Activated CD8-positive, alpha-beta memory T cell treated with anti-CD3 and anti-CD28 coated beads, Interleukin-2, amount 50 U/mL, for 24 hours (primary cell): ENCODE results near the gene VWF.
"Not testable (repeated sequence)": the region's sequence is repeated elsewhere in the genome, so short reads cannot be mapped to it uniquely, and the experiment has no call there.

Experiments
- DNase-seq: peaks from one replicate; pipeline ENCODE4 v3.0.0-alpha.2; 2020; ENCODE audit errors: extremely low read depth

VWF gene

DNA sequence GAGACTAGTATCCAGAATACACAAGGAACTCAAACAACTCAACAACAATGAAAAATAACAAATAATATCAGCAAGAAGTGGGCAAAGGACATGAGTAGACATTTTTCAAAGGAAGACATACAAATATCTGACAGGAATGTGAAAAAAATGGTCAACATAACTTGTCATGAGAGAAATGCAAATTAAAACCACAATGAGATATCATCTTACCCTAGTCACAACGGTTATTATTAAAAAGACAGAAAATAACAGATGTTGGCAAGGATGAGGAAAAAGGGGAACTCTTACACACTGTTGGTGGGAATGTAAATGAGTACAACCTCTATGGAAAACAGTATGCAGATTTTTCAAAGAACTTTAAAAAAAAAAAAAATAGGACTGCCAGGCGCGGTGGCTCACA, 20.4 kb downstream of the VWF start:
- DNase-seq: no peak

DNA sequence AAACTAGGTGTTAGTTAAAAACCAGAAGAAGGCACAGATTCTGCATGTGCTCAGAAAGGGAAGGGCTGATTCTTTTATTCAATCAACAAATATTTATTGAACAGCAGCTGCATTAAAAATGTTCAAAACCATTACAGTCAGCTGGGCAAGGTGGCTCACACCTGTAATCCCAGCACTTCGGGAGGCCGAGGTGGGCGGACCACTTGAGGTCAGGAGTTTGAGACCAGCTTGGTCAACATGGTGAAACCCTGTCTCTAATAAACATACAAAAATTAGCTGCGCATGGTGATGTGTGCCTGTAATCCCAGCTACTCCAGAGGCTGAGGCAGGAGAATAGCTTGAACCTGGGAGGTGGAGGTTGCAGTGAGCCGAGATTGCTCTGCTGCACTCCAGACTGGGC, 22.4 kb downstream of the VWF start:
- not testable (repeated sequence) for DNase-seq

DNA sequence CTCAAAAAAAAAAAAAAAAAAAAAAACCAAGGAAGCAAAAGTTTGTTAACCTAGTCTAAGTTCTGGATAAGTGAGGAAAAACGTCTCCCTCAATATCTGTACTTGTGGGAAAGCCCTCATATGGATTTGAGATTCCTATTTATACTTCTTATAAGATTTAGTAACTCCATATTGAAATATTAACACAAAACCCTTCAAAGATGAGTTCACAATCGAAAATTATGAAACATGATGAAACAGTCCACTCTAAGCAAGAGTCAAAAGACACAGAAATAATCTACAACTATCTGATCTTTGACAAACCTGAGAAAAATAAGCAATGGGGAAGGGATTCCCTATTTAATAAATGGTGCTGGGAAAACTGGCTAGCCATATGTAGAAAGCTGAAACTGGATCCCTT, 25.2 kb downstream of the VWF start:
- no peak for DNase-seq

DNA sequence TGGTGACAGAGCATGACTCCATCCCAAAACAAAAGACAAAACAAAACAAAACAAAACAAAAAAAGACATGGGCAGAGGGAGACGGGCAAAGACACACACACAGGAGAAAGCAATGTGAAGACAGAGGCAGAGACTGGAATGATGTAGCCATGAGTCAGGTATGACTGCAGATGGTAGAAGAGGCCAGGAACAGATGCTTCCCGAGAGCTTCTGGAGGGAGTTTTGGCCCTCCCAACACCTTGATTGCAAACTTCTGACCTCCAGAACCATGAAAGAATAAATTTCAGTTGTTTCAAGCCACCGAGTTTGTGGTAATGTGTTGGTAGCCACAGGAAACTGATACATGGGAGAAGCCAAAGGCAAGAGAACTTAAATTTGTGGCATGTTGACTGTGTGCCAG, 27.1 kb downstream of the VWF start:
- DNase-seq: no peak

DNA sequence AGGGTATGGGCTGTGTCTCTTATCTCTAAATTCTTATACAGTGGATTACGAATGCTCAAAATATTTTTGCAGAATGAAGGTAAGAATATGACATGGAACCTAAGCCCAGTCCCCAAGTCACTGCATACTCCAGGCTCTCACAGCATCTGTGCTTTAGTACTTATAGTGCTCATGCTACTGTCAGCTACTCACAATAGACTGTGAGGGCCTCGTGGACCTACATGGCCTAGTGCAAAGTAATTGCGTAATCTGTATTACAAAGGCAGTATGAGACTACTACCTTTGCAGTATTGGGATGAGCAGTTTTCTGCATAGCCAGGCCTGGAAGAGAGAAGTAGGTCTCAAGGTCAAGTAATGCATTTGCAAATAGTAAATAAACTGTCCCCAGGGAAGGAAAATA, 27.9 kb downstream of the VWF start:
- DNase-seq: no peak

DNA sequence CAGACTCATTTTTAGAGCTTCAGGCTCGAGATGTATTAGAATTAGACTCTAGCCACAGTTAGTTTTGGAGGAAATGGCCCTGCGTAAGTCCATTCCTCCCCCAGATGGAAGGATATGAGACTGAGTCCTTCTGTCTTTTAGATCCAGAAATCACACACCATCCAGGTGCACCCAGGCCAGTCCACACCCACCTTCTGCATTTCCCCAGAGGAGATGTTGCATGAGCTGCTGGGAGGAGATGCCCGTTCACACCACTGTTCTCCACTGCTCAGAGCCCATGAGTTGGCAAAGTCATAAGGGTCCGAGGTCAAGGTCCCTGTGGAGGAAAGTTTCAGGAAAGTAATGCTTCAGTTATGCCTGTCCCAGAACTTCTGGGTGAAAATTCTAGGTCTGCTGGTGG, 29.2 kb downstream of the VWF start:
- DNase-seq: no peak

DNA sequence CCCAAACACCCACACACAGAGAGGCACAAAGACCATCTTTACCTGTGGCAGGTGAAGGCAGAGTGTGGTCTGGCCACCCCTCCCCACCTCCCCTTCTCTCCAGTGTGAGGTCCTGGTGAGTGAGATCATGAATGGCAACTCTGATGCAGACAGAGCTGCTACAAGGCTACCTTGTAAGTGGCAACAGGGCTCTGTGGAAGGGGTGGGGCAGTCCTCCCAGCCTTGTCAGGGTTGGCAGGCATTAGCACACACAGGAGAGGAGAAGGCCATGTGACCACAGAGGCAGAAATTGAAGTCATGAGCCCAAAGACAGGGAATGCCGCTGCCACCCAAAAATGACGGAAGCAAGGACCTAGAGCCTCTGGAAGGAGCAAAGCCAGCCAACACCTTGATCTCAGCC, 30.7 kb downstream of the VWF start:
- no peak for DNase-seq

DNA sequence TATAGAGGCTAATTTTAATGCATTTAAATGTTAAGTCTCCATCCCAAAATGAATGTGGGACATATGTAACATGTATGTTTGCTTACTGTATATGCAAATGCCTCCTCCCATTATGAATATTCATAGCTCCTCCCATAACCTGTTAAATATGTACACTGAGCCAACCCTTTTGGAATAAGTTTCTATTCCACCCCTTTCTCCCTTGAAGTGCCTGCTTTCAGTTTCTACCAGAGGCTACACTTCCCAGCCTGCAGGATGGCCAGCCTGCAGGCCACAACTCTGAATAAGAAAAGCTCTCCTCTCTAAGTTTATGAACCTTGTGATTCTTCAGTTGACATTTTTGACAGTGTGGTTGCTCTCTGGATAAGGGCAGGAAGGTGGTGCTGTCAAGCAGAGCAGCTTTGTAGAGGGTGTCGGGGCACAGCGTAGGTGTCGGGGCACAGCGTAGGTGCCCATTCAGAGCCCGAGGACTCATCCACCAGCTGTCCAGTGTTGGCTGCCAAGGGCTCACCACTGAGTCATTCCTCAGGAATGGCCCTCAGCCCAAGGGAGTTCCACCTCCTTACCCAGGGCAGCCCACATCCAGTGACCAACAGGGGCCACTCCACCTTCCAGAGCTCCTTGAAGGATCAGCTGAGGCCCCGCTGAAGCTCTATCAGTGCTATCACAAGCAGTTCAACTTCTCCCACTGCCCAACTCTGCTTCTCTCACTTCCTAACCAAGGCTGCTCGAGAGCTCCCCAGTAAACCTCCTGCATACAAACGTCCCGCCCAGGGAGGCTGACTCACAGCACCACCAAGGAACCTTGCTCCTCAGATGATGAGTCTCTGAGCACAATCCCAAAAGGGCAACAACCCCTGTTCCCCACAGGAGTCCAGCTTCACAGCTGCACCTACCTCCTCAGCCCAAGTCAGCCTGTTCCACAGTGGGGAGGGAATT, 31.4 kb downstream of the VWF start:
- DNase-seq: no peak

DNA sequence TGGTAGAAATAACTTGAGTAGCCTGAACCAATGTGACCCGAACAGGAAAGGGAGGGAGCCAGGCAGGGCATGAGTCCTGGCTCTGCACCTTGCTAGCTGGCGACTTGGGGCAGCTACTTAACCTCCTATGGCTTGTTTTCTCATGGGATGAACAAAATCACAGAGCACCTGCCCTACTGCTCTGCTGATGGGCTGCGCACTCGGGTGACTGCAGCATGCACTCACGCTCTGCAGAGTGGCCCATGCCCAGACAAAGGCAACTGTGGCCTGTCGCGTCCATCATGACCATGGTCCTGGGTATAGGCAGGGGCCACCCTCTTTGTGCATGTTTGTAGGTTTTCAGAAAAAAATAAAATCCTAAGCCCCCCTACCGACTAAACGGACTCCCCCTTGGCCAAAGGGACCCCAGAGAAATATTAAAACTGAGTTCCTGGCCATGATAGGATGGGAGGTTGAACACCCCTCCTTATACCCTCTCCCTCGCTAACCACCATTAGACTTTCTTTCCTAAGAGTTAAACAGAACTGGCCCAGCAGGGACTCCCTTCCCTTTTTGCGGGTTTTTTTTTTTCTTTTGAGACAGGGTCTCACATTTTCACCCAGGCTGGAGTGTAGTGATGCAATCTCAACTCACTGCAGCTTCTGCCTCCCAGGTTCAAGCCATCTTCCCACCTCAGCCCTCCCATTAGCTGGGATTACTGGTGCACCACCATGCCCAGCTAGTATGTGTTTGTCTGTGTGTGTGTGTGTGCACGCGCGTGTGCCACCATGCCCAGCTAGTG, 32.5 kb downstream of the VWF start:
- DNase-seq: no peak

DNA sequence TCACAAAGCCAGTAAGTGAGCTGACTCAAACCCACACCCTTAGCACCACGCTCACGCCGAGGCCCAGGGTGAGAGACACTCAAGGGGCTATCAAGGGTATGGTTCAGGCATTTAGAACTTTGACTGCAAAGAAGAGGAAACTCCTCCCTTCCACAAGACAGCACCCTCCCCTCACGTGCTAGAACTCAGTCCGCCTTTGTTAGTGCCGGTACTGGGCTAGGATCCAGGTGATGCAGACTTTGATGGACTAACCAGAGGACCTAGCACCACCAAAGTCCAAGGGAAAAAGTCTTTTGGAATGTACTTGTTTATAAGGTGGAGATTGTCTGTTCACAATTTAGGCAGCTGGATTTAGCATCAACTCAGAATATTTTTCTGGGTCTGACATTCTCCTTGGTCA, 33.7 kb downstream of the VWF start:
- DNase-seq: no peak

DNA sequence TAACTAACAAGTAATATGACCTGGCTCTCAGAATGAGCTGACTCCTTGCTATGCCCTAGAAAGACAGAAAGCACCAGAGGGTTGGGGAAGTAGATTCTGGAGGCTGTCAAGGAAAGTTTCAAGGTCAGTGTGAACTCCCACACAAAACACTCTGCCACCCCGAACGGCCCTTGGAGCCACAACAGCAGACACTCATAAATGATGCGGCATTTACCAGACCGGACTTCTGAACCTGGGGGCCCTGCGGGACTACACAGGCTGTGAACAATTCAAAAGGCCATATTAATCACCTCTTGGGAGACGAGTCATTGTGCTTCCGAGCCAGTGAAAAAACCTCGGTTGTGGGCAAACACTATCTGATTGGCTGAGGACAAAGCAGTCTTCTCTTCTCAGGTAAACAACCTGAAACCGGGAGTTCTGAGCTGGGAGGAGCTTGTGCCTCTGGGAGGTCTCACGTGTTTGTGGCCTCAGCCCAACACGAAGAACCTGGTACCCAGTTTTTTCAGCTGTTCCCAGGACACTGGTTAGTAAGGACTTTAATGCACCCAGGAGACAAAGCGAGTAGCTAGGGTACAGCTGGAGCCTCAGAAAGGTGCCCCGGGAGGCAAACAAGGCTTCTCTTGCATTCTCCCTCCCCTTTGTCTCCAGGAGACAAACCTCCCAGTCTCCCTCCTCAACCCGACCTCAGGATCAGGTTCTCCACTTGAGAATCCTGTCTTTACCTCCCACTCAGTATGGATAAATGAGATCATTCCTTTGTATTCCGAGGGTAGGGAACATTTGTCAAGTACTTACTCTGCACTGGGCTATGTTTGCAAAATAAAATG, 35.3 kb downstream of the VWF start:
- no peak for DNase-seq

DNA sequence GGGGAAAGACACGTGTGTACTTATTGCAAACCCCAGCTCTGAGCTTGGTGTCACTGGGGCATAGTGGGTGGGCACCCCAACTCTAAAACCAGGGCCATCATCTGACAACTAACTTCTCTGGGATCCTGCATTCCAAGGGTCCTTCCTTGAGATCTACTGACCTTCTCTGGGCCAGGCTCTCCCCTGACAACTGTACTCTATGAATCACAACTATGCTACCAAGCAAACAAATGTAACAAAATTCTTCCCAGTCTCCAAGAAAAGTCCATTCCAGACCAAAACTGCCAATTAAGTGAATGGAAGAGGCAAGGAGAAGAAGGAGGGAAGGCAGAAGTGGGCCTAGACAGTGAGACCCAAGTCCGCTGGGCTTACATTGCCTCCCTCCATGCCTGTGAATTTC, 38.2 kb downstream of the VWF start:
- no peak for DNase-seq

DNA sequence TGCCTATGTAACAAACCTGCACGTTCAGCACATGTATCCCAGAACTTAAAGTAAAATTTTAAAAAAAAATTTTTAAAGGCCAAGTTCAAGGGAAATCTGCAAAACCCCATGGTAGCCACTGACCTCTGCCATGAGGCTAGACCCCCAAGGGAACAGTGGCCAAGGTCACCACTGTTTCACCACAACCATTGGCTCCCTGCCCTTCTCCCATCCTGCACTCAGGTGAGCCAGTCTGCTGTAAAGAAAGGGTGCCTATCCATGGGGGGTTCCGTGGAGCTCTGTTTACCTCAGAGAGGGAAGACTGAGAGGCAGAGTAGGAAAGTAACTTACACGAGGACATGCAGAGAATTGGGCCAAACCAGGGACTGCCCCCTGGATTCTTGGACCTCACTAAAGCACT, 38.6 kb downstream of the VWF start:
- no peak for DNase-seq

DNA sequence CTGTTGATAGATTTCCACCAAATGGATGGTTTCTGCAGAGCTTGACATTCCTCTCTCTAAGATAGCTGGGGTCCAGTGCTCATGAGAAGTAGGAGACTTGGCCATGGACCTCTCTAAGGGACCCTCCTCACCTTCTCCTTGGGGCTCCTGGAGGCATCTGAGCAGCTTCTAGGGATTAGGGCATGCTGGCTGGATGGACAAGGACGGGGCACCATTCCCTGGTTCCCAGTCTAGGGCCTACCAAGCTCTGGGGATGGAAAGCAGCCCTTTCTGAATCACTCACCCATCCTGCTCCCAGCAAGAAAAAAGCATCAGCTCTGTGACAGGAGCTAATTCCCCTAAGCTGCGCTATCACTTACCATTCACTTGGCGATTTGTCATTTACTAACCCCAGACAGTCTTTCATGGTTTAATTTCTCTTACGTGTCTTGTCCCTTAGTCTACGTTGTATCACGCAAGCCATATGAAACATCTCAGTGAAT, 39.5 kb downstream of the VWF start:
- DNase-seq: no peak

DNA sequence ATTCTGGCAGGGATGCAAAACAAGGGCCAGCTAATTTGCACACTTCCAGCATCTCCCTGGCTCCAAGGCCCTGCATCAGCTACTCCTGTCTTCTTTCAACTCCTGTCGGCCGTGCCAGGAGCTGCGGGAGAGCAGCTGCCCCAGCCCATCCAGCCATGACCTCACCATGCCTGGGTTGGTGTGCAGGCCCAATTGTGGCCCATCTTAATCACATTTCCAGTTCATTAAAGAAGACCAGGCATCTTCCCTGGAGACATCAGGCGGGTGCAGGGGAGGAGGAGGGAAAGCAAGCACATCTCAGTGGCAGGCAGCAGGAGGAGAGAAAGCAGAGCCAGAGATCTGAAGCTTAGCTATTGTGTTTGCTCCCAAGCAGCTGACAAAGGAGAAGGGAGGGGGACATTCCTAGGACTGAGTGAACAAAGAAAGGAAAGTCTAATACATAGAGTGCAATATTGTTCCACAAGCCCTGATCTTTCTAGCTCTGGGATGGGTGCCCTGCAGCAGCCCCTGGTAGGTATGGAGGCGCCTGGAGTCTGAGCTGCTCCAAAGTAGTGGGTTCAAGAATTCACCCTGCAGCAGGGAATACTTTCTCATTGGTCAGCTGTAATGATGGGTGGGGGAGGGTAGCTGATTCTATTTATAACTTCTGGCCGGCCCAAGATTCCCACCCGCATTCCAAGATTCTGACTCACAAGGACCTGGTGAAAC, 40.1 kb downstream of the VWF start:
- no peak for DNase-seq

DNA sequence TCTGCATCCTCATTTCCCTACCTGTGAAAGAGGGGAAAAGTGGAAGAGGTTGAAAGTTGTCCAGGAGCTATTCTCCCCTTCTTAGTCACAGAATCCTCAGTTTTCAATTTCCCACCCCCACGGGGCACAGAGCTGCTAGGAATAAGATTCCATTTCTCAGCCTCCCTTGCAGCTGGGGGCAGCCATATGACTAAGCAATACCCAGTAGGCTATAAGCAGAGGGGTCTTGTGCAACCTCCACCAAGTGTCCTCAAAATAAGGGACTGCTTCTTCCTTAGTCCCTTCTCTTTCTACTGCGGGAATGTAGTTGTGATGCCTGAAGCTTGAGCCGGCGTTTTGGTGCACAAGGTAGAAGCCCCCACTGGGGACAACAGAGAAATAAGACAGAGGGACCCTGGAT, 40.9 kb downstream of the VWF start:
- DNase-seq: no peak

DNA sequence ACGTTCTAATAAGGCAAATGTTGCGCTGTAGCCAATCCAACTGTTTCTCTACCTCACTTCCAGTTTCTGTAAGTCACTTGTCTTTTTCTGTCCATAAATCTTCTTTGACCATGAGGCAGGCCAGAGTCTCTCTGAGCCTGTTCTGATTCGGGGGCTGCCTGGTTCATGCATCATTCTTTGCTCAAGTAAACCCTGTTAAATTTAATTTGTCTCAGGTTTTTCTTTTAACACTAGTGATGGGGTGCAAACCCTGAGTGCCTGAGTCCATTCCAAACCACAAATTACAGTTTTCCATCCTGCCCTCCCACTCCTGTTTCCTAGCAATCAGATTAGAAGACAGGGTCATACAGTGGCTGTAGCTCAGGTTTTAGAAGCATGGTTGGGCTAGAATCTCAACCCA, 41.9 kb downstream of the VWF start:
- no peak for DNase-seq

DNA sequence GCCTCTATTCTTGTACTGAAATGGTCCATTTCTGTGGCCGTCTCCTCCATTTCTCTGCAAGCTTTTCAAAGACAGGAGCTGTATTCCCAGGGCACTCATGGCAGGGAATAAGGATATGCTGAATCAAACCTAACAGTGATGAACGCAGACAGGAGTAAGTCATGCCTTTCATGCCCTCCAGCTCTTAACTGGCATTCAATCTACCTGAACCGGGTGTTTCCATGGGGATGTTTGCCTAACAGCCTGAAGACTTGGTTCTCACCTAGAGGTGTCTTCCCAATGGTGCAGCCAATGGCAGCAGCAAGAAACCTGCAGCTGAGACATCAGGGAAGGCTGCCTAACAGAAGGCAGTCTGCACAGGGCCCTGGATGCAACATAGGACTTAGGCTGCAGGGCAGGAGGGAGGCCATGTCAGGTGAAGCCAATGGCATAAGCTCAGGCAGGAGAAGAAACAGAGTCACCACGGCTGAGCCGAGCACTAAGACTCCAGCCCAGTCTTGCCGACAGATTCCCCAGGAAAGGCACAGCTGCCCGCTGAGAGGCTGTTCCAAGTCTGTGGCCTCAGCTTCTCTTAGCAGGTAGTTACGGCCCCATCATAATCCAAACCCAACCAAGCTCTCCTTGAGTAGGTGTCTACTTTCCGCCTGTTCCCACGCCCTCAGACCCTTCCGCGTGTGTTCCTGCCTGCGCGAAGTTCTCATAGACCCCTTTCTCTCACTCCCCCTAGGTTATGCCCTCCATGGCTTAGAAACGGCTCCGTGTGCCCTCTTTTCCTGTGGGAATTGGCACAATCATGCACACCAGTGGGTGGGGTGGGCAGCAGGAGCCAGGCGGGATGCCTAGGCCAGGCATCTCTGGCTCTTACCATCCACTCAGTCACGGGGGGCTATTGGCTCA, 44.1 kb downstream of the VWF start:
- DNase-seq: no peak

DNA sequence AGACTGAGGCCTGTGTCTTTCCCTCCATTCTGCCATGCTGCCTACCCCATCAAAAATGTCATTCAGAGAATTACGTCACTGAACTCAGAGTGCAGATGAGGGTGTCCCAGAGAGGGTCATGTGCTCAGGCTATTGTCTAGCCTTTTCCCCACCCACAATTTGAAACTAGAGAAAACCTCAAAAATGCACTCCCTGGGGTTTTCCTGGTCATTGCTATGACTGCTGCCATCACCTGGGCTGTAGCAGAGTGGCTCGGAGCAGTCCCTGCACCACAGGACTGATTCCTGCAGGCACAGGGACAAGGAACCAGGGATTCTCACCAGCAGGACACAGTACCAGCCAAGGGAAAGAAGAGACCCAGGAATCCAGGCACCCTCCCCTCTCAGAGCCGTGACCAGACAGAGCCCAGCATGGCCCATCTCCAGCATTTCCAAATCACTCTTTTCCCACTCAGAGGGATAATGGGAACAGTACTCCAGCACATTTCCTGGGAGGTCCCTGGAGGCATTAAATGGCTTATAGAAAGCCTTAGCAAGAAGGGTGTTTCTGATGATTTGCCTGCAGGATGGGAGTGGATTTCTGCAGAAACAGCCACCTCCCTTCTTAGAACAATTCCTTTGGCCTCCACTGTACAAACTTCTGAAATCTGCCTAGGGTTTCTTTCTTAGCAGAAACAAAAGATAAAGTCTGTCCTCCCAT, 45.9 kb downstream of the VWF start:
- no peak for DNase-seq

DNA sequence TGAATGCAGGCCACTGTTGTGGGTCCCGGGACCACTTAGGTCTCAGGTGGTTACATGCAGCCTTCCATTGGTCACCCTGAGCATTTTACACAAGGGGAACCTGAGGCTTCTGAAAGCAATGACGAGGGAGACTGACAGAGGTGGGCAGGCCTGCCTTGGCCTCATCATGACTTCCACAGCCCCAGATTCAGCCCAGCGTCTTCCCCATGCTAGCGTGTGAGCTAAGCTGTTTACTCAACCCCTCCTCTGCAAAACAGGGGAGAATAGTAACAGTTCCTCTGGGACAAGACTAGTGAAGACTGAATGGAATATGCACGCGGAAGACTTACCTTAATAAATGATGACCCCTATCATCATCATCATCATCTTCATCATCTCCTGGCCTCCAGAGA, 46.8 kb downstream of the VWF start:
- DNase-seq: no peak
